GM21390 (cell line): ENCODE results near the gene C8A.

Source experiments
- ATAC-seq: cut with Tn5 transposase; IDR thresholded peaks from one replicate; pipeline ENCODE4 v1.9.1; 2021; ENCODE audit not compliant: unreplicated experiment

C8A gene

DNA sequence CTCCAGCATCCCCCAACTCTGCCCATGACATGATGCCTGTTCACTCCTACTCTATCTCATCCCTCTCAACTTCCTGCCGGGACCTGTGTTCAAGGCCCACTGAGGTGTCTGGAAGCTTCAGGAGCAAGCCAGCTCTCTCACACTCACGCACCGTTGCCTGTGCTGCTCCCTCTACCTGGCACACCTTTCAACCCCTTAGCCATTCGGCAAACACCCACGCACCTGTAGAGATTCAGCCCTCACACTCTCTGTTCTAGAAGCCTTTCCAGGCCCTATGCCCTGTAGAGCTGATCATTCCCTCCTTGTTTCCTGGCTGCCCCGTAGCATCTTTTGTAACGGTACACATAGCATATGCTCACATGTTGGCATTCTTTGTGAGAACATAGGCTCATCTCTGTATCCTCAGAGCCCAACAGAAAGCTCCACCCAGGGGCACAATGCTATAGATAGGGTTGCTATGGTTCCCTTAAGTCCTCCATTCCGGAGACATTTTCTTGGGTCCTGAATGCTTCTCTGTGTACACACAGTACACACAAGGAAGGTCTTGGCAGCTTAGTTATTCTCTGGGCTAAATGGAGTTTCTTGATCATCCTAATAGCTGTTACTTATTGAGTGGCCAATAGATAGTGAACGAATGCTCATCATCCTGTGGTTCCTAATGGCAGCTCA is 109.9 kb downstream of the C8A start:
- no peak for ATAC-seq

DNA sequence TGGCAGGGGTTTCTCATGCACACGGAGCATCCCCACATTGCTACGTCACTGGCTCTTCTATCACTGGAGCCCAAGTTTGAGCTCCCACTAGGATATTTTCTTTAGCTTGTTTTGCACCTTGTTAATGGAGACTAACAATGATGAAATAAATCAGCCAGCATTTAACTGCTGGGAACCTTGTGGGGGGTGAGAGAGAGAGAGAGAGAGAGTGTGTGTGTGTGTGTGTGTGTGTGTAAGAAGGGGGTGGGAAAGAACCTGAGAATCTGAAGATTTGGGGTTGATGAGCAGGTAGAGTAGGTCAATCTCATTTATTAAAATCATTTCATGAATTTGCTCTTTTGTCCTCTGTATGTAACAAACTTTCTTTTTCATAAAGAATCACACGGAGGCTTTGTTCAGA is 110.6 kb downstream of the C8A start:
- no peak for ATAC-seq

DNA sequence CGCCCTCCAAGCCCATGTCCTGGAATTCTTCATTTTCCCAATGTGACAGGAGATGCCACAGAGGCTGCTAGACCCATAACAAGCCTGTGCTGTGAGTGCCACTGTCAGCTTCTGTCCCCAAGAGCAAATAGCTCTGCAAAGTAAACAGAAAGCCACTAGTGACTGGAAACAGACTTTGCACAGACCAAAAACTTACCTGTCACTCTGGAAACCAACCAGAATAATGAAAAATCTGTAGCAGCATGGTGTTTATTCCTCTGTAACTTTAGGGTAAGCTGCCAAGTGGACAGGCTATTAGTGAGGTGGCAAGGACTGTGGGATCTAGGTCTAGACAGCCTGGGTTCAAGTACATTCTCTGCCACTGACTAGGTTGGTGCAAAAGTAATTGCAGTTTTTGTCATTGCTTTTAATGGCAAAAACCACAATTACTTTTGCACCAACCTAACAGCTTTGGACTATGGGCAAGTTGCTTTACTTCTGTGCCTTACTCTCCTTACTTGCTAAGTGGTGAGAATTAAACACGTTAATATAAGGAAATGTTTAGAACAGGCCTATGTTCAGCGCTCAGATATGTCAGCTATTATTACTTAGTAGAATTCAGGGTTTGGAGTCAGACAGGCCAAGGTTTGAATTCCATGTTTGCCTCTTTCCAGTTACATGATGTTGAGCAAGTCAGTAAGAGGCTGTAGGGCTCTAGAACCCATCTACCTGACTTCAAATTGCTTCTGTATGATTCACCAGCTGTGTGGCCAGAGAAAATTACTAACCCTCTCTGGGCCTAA is 111.5 kb downstream of the C8A start, which contains the start of gene C8B:
Gene C8B (minus strand): TSS at position 100 of the 782 bp plus-strand sequence. CDS start 67 bp downstream, at position 33.
- ATAC-seq = no peak

DNA sequence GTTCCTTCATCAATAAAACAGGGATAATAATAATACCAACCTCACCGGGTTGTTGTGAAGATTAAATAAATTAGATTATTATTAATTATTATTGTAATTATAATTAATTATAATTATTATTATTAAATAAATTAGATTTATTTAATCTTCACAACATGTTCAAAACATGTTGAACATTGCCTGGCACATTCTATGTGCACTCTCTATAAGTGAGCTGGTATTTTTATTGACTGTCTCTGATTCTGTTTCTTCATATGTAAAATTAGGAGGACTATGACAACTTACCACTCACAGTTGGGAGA is 112.1 kb downstream of the C8A start:
- no peak for ATAC-seq

DNA sequence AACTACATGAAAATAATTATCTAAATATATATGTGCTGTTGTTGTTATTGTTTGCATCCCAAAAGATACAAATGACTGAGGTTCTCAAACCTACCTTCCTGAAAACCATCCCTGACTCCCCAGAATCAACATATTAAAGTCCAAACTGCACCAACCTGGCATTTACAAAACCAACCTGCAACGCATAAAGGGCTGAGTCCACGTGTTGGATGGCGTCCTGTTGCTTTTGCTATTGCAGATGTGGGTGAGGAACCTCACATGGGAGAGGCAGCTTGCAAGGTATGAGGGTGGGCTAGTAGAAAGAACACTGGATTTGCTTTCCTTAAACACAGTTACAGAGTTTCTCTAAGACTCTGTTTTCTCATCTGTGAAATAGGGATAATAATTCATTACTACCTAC is 112.8 kb downstream of the C8A start:
- ATAC-seq = no peak
